ENCODE measurements around the gene RAB31.
"Not testable (repeated sequence)": the region's sequence is repeated elsewhere in the genome, so short reads cannot be mapped to it uniquely, and the experiment has no call there.

The RAB31 gene

GRCh38 chr18:9848170-9848879 lies 140.2 kb downstream of the RAB31 start:
- DNase-seq: no peak

- no peak for DNase-seq
Observed at GRCh38 chr18:9849407-9850283, 141.5 kb downstream of the RAB31 start.

- no peak for DNase-seq
Observed at GRCh38 chr18:9850309-9850708, 142.2 kb downstream of the RAB31 start.

GRCh38 chr18:9851511-9851910 lies 143.4 kb downstream of the RAB31 start:
- no peak for DNase-seq

GRCh38 chr18:9852266-9853081 lies 144.4 kb downstream of the RAB31 start:
- DNase-seq: no peak

- DNase-seq: no peak
Observed at GRCh38 chr18:9854801-9855676, 146.9 kb downstream of the RAB31 start.

GRCh38 chr18:9855681-9856080 lies 147.6 kb downstream of the RAB31 start:
- DNase-seq: no peak

GRCh38 chr18:9856092-9856491 lies 148.0 kb downstream of the RAB31 start:
- no peak for DNase-seq

- not testable (repeated sequence) for DNase-seq
Observed at GRCh38 chr18:9857479-9857998, 149.4 kb downstream of the RAB31 start.

GRCh38 chr18:9858642-9859041 lies 150.5 kb downstream of the RAB31 start:
- DNase-seq: no peak

GRCh38 chr18:9859232-9859631 lies 151.1 kb downstream of the RAB31 start:
- DNase-seq: no peak

- no peak for DNase-seq
Observed at GRCh38 chr18:9860682-9861081, 152.6 kb downstream of the RAB31 start.

- DNase-seq: no peak
Observed at GRCh38 chr18:9861157-9861556, 153.1 kb downstream of the RAB31 start.

GRCh38 chr18:9861933-9862332 lies 153.8 kb downstream of the RAB31 start:
- no peak for DNase-seq

- DNase-seq: no peak
Observed at GRCh38 chr18:9862686-9863085, 154.6 kb downstream of the RAB31 start.

- no peak for DNase-seq
Observed at GRCh38 chr18:9863282-9863681, 155.2 kb downstream of the RAB31 start.

- no peak for DNase-seq
Observed at GRCh38 chr18:9865764-9866490, 157.8 kb downstream of the RAB31 start.

- no peak for DNase-seq
Observed at GRCh38 chr18:9866627-9867026, 158.5 kb downstream of the RAB31 start.

- DNase-seq: no peak
Observed at GRCh38 chr18:9867071-9867594, 159.0 kb downstream of the RAB31 start.

GRCh38 chr18:9868857-9869714 lies 161.0 kb downstream of the RAB31 start:
- no peak for DNase-seq

All from CD4-positive, alpha-beta T cell treated with Interleukin-10 for 1 hour (primary cell).